Neural cell (in vitro differentiated cells): ENCODE data around the gene FGF5.

Experiments used
- EP300 ChIP-seq: fragments of 450-650 bp; conservative IDR thresholded peaks from 2 replicates; pipeline ENCODE4 v1.6.1; 2014; ENCODE audit warnings: antibody characterized with exemption, mild to moderate bottlenecking, moderate library complexity; ENCODE audit not compliant: poor library complexity, severe bottlenecking
- EZH2 ChIP-seq: fragments of 200-600, 300-800 bp; shearing (Covaris generic), sonication (generic); IDR thresholded peaks from 2 replicates; pipeline ENCODE4 v1.6.1; 2014; ENCODE audit warnings: antibody characterized with exemption, low read length, borderline replicate concordance, mild to moderate bottlenecking; ENCODE audit not compliant: insufficient read depth, poor library complexity, severe bottlenecking
- RAD21 ChIP-seq: fragments of 450-650 bp; conservative IDR thresholded peaks from 2 replicates; pipeline ENCODE4 v1.6.1; 2014; ENCODE audit warnings: antibody characterized with exemption, mild to moderate bottlenecking, moderate library complexity
- TF ChIP-seq, protein P1 (sequence below): fragments of 450-650 bp; IDR thresholded peaks from 2 replicates; pipeline ENCODE4 v1.5.1; 2014; ENCODE audit warnings: antibody characterized with exemption, mild to moderate bottlenecking, moderate library complexity; ENCODE audit not compliant: poor library complexity, severe bottlenecking

- TF ChIP-seq, protein P1, sequence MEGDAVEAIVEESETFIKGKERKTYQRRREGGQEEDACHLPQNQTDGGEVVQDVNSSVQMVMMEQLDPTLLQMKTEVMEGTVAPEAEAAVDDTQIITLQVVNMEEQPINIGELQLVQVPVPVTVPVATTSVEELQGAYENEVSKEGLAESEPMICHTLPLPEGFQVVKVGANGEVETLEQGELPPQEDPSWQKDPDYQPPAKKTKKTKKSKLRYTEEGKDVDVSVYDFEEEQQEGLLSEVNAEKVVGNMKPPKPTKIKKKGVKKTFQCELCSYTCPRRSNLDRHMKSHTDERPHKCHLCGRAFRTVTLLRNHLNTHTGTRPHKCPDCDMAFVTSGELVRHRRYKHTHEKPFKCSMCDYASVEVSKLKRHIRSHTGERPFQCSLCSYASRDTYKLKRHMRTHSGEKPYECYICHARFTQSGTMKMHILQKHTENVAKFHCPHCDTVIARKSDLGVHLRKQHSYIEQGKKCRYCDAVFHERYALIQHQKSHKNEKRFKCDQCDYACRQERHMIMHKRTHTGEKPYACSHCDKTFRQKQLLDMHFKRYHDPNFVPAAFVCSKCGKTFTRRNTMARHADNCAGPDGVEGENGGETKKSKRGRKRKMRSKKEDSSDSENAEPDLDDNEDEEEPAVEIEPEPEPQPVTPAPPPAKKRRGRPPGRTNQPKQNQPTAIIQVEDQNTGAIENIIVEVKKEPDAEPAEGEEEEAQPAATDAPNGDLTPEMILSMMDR = no peak
- TF ChIP-seq RAD21 (no peak), EZH2 (no peak), EP300 (no peak)
Measured at GRCh38 chr4:80276931-80277330, 10.5 kb downstream of the FGF5 start.
